ENCODE data around the gene ERVFRD-1.
A peak's percentile ranks its signal among the peaks of the same experiment; 100 is the strongest.

DNA sequence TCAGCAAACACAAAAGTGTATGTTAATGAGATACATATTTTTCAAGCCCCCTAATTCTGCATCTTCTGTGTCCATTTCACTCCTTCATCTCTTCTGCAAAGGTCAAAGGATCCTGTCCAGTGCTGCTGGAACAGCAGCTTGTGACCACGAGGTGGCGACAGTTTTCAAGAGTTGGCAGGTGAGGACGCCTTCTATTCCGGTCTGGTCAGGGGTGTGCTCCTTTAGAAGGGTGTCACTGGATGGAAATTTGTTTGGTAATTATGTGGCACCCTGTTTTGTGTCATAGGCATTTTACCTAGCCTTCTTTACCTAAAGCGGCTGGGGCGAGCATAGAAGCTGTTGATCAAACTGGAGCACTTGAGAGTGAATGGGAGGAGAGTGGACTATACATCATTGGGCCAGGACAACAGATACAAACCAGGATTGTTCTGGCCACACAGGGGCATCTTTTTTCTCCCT, 32.9 kb upstream of the ERVFRD-1 start:
- TF ChIP-seq, protein P1, sequence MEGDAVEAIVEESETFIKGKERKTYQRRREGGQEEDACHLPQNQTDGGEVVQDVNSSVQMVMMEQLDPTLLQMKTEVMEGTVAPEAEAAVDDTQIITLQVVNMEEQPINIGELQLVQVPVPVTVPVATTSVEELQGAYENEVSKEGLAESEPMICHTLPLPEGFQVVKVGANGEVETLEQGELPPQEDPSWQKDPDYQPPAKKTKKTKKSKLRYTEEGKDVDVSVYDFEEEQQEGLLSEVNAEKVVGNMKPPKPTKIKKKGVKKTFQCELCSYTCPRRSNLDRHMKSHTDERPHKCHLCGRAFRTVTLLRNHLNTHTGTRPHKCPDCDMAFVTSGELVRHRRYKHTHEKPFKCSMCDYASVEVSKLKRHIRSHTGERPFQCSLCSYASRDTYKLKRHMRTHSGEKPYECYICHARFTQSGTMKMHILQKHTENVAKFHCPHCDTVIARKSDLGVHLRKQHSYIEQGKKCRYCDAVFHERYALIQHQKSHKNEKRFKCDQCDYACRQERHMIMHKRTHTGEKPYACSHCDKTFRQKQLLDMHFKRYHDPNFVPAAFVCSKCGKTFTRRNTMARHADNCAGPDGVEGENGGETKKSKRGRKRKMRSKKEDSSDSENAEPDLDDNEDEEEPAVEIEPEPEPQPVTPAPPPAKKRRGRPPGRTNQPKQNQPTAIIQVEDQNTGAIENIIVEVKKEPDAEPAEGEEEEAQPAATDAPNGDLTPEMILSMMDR (IDR thresholded peaks at IDR 0.05; ENCODE audit: extremely low read depth in 1 of 2, insufficient read depth in 1 of 2, low read depth in 1 of 2, low read length in 2 of 2): peak; percentile 86 to 95
- TF ChIP-seq POLR2A (IDR thresholded peaks at IDR 0.05; ENCODE audit: low read depth, low read length): no peak
- no peak for TF ChIP-seq POLR2AphosphoS5 (IDR thresholded peaks at IDR 0.05; ENCODE audit: insufficient read depth, low read depth, low read length)
- no peak for TF ChIP-seq FOS (IDR thresholded peaks at IDR 0.05; ENCODE audit: borderline replicate concordance, insufficient read depth, low read length)
- TF ChIP-seq EZH2 (IDR thresholded peaks at IDR 0.05; ENCODE audit: borderline replicate concordance, low read depth, low read length, severe bottlenecking): no peak
- no peak for TF ChIP-seq GATA2 (IDR thresholded peaks at IDR 0.05; ENCODE audit: insufficient read depth, insufficient read length, low read depth, low read length)
